ENCODE measurements around the gene CHCHD4. TPM values are rescaled to one million over a fixed set of nuclear protein-coding genes. Genes with fewer than 3 reads are reported as not detected.
"Not testable (repeated sequence)": the region's sequence is repeated elsewhere in the genome, so short reads cannot be mapped to it uniquely, and the experiment has no call there.

Gene CHCHD4
- total RNA-seq, 1 donor from 2014 or later = 7.3 TPM

- H3K4me1 Mint-ChIP-seq = peaks cover 25% of the 10 kb centered on the region
- H3K27ac Mint-ChIP-seq = peak overlapping the region; percentile 11
- H3K36me3 Mint-ChIP-seq = peaks cover 18% of the 10 kb centered on the region
- TF ChIP-seq CTCF (IDR thresholded peaks at IDR 0.05; ENCODE audit: unreplicated experiment) = no peak
- peak in 1 of 2 experiments; percentile 17 for DNase-seq (ENCODE audit: low spot score in 2 of 2, unreplicated experiment in 2 of 2)
- no peaks in the 10 kb centered on the region for H3K27me3 Mint-ChIP-seq (ENCODE audit: low read depth)
- H3K4me3 Mint-ChIP-seq = no peak overlapping the region
- no peaks in the 10 kb centered on the region for H3K9me3 Mint-ChIP-seq
These were observed 6.9 kb downstream of the CHCHD4 start for GRCh38 chr3:14117468-14118399.

GRCh38 chr3:14113965-14114635 is 10.6 kb downstream of the CHCHD4 start:
- peaks cover 8% of the 10 kb centered on the region for H3K4me1 Mint-ChIP-seq
- peak; percentile 11 for TF ChIP-seq CTCF (IDR thresholded peaks at IDR 0.05; ENCODE audit: unreplicated experiment)
- DNase-seq (ENCODE audit: low spot score in 2 of 2, unreplicated experiment in 2 of 2) = no peak
- H3K4me3 Mint-ChIP-seq = no peak overlapping the region
- no peaks in the 10 kb centered on the region for H3K27me3 Mint-ChIP-seq (ENCODE audit: low read depth)
- H3K36me3 Mint-ChIP-seq = peaks cover 18% of the 10 kb centered on the region
- H3K9me3 Mint-ChIP-seq = no peaks in the 10 kb centered on the region
- H3K27ac Mint-ChIP-seq = no peak overlapping the region

- peaks cover 8% of the 10 kb centered on the region for H3K4me1 Mint-ChIP-seq
- H3K27me3 Mint-ChIP-seq (ENCODE audit: low read depth) = peaks cover 6% of the 10 kb centered on the region
- no peak for DNase-seq (ENCODE audit: low spot score in 2 of 2, unreplicated experiment in 2 of 2)
- H3K27ac Mint-ChIP-seq = no peak overlapping the region
- H3K4me3 Mint-ChIP-seq = no peak overlapping the region
- no peak for TF ChIP-seq CTCF (IDR thresholded peaks at IDR 0.05; ENCODE audit: unreplicated experiment)
- H3K36me3 Mint-ChIP-seq = peaks cover 18% of the 10 kb centered on the region
- H3K9me3 Mint-ChIP-seq = no peaks in the 10 kb centered on the region
These were observed 14.0 kb downstream of the CHCHD4 start for GRCh38 chr3:14110699-14111098.

- H3K27ac Mint-ChIP-seq, H3K4me3 Mint-ChIP-seq: not testable (repeated sequence)
- peaks cover 18% of the 10 kb centered on the region for H3K36me3 Mint-ChIP-seq
These were observed 14.8 kb downstream of the CHCHD4 start for GRCh38 chr3:14109821-14110220.

GRCh38 chr3:14097616-14098391 is 26.9 kb downstream of the CHCHD4 start:
- TF ChIP-seq CTCF (IDR thresholded peaks at IDR 0.05; ENCODE audit: unreplicated experiment) = no peak
- no peak overlapping the region for H3K4me3 Mint-ChIP-seq
- H3K36me3 Mint-ChIP-seq = no peaks in the 10 kb centered on the region
- no peak for DNase-seq (ENCODE audit: low spot score in 2 of 2, unreplicated experiment in 2 of 2)
- H3K9me3 Mint-ChIP-seq = peaks cover 17% of the 10 kb centered on the region
- H3K27me3 Mint-ChIP-seq (ENCODE audit: low read depth) = peaks cover 33% of the 10 kb centered on the region
- no peak overlapping the region for H3K27ac Mint-ChIP-seq
- H3K4me1 Mint-ChIP-seq = no peaks in the 10 kb centered on the region

More at GRCh38 chr3:14109821-14110220, 14.8 kb downstream of the CHCHD4 start:
- H3K4me1 Mint-ChIP-seq; H3K9me3 Mint-ChIP-seq; DNase-seq (ENCODE audit: low spot score in 2 of 2, unreplicated experiment in 2 of 2); H3K27me3 Mint-ChIP-seq (ENCODE audit: low read depth): not testable (repeated sequence)
